Keratinocyte (primary cell): ENCODE results near the gene HS3ST1. TPM values are rescaled to one million over a fixed set of nuclear protein-coding genes. Genes with fewer than 3 reads are reported as not detected.

Source experiments
- DNase-seq: peaks from one replicate; pipeline ENCODE4 v3.0.0-alpha.2; 2011; ENCODE audit warnings: low read depth, missing footprints, low spot score
- FAIRE-seq: peaks from 2 replicates; lab custom pipeline; 2011; peaks lifted over from hg19 to GRCh38; lab: Jason Lieb, UNC
- H2AFZ ChIP-seq: 2 replicates; pipeline ENCODE4 v1.6.0; 2012; ENCODE audit warnings: low read length, control low read depth, inconsistent platforms; ENCODE audit not compliant: control insufficient read depth
- H3K27ac ChIP-seq: 2 replicates; pipeline ENCODE4 v1.5.1; 2011; ENCODE audit warnings: low read length; ENCODE audit not compliant: control insufficient read depth, insufficient read depth
- H3K27me3 ChIP-seq: 3 replicates; pipeline ENCODE4 v1.6.0; 2011; ENCODE audit warnings: low read length; ENCODE audit not compliant: control insufficient read depth, insufficient read depth; ENCODE audit errors: extremely low read depth
- H3K36me3 ChIP-seq, 2 experiments: 2 replicates in 1 of 2; 3 replicates in 1 of 2; pipeline ENCODE4 v1.5.1; 2011; ENCODE audit warnings: low read length in 2 of 2, mild to moderate bottlenecking in 1 of 2; ENCODE audit not compliant: control insufficient read depth in 2 of 2, insufficient read depth in 2 of 2; ENCODE audit errors: extremely low read depth in 1 of 2
- H3K4me1 ChIP-seq: 3 replicates; pipeline ENCODE4 v1.5.1; 2011; ENCODE audit warnings: low read length; ENCODE audit not compliant: control insufficient read depth, insufficient read depth; ENCODE audit errors: extremely low read depth
- H3K4me2 ChIP-seq: 3 replicates; pipeline ENCODE4 v1.6.0; 2011; ENCODE audit warnings: low read depth, low read length; ENCODE audit not compliant: control insufficient read depth, insufficient read depth; ENCODE audit errors: extremely low read depth
- H3K4me3 ChIP-seq, 3 experiments: fragments of 200-600 bp in 1 of 3; sonication (generic) in 1 of 3; 2 replicates in 2 of 3; 3 replicates in 1 of 3; pipeline ENCODE4 v1.5.1; 2011 to 2016; ENCODE audit warnings: low read length in 3 of 3, mild to moderate bottlenecking in 3 of 3, control low read depth in 2 of 3, inconsistent platforms in 1 of 3, low read depth in 1 of 3, mixed read lengths in 1 of 3, mixed run types in 1 of 3, moderate library complexity in 1 of 3; ENCODE audit not compliant: control insufficient read depth in 2 of 3, insufficient read depth in 2 of 3; ENCODE audit errors: extremely low read depth in 1 of 3
- H3K79me2 ChIP-seq: 2 replicates; pipeline ENCODE4 v1.6.0; 2012; ENCODE audit warnings: low read length; ENCODE audit not compliant: control insufficient read depth, insufficient read depth
- H3K9ac ChIP-seq: 3 replicates; pipeline ENCODE4 v1.6.0; 2011; ENCODE audit warnings: low read length; ENCODE audit not compliant: control insufficient read depth, insufficient read depth; ENCODE audit errors: extremely low read depth
- H3K9me1 ChIP-seq: 3 replicates; pipeline ENCODE4 v1.6.0; 2011; ENCODE audit warnings: low read length; ENCODE audit not compliant: control insufficient read depth, insufficient read depth; ENCODE audit errors: extremely low read depth
- H3K9me3 ChIP-seq: 2 replicates; pipeline ENCODE4 v1.5.1; 2012; ENCODE audit warnings: low read depth, low read length; ENCODE audit not compliant: control insufficient read depth
- H4K20me1 ChIP-seq: 3 replicates; pipeline ENCODE4 v1.6.0; 2011; ENCODE audit warnings: low read length; ENCODE audit not compliant: control insufficient read depth, insufficient read depth; ENCODE audit errors: extremely low read depth
- CTCF ChIP-seq, 3 experiments: IDR thresholded peaks in 1 of 3; conservative IDR thresholded peaks in 1 of 3; optimal IDR thresholded peaks in 1 of 3; 2 replicates in 2 of 3; 3 replicates in 1 of 3; pipeline versions ENCODE3 to v1.5.1; 2011; ENCODE audit warnings: low read length in 3 of 3, mild to moderate bottlenecking in 3 of 3, moderate library complexity in 2 of 3, control low read depth in 1 of 3, inconsistent platforms in 1 of 3; ENCODE audit not compliant: insufficient read depth in 2 of 3; ENCODE audit errors: extremely low read depth in 1 of 3
- EZH2 ChIP-seq: IDR thresholded peaks from one replicate; pipeline ENCODE4 v1.6.1; 2012; ENCODE audit warnings: inconsistent platforms, mild to moderate bottlenecking, low read length, moderate library complexity
- dilution Hi-C: fragments of 300-500 bp; cut with MboI; formaldehyde crosslinking; loops from one replicate; pipeline ENCODE4 v1.7.0; 2020; ENCODE audit warnings: low sequenced_read_pairs; ENCODE audit not compliant: extremely low pct_ligation_motif_present
- polyA plus RNA-seq, 5 experiments: library from polyadenylated mRNA; depleted of rRNA in 3 of 5; stranded (reverse) in 3 of 5; stranded (forward) in 1 of 5; unstranded in 1 of 5; fragments of >200 nt; gene quantifications; 1 replicate in 1 of 5; 2 replicates in 3 of 5; 3 replicates in 1 of 5; pipeline versions ENCODE4 v1.2.1 to v1.2.3, GENCODE V29; 2011 to 2012; ENCODE audit warnings: missing spikeins in 2 of 5, low read depth in 1 of 5, low replicate concordance in 1 of 5

The HS3ST1 gene
- polyA plus RNA-seq, 1 donor (not counting 4 experiments of a cell fraction or from before 2014, with no cell fraction given), result 2.0 TPM

GRCh38 chr4:11368701-11369115, 60.0 kb downstream of the HS3ST1 start:
- Histone ChIP-seq H3K4me3 (no peak overlapping the region), H4K20me1 (no peaks in the 10 kb centered on the region), H3K4me2 (no peak overlapping the region), H3K4me1 (no peaks in the 10 kb centered on the region), H2AFZ (no peak overlapping the region), H3K9me1 (no peaks in the 10 kb centered on the region), H3K27ac (no peak overlapping the region), H3K9me3 (no peaks in the 10 kb centered on the region), H3K9ac (no peak overlapping the region), H3K79me2 (no peaks in the 10 kb centered on the region), H3K27me3 (peaks cover 4% of the 10 kb centered on the region), H3K36me3 (no peaks in the 10 kb centered on the region)
- TF ChIP-seq EZH2, result no peak
- dilution Hi-C loops, result no loop called here
- FAIRE-seq, result no peak
- no peak for DNase-seq

DNA sequence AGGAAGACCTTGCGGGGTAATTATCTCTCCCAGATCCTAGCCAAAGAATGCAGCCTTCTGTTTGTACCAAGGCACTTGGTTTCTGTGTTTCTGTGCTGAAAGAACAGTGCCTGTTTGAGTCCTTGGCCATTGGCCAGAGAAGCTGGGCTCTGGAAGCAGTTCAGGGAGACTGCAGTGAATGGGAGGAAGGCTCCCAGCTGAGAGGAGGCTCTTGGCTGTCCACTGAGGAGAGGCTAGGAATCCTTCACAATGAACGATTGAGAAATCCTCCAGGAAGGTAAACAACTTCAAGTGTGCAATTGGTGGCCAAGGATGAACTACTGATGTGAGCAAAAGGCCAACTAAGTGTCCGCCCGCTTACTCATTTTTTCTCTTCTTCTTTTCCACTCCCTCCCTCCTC, 61.3 kb downstream of the HS3ST1 start:
- no peak overlapping the region for H3K4me2 ChIP-seq

More for the DNA sequence above, 61.3 kb downstream of the HS3ST1 start:
- Histone ChIP-seq H3K4me1 (no peaks in the 10 kb centered on the region), H3K9me3 (no peaks in the 10 kb centered on the region), H4K20me1 (no peaks in the 10 kb centered on the region), H3K4me3 (no peak overlapping the region), H3K36me3 (no peaks in the 10 kb centered on the region), H3K79me2 (no peaks in the 10 kb centered on the region), H3K27me3 (peaks cover 4% of the 10 kb centered on the region), H2AFZ (no peak overlapping the region), H3K27ac (no peak overlapping the region), H3K9ac (no peak overlapping the region), H3K9me1 (no peaks in the 10 kb centered on the region)
- dilution Hi-C loops, result no loop called here
- DNase-seq (no peak), FAIRE-seq (no peak)
- no peak for TF ChIP-seq EZH2
- no peak for TF ChIP-seq CTCF (optimal IDR thresholded peaks at IDR 0.05 in 1 of 3, IDR thresholded peaks at IDR 0.05 in 1 of 3, conservative IDR thresholded peaks at IDR 0.05 in 1 of 3; ENCODE audit: extremely low read depth in 1 of 3, insufficient read depth in 2 of 3, low read length in 3 of 3)
